H1 (cell line): ENCODE results near the gene SURF1. TPM values are rescaled to one million over a fixed set of nuclear protein-coding genes. Genes with fewer than 3 reads are reported as not detected.

Experiments
- EP300 ChIP-seq, 2 experiments: IDR thresholded peaks; 1 replicate in 1 of 2; 2 replicates in 1 of 2; pipeline ENCODE4 v1.6.1; 2011 to 2012; ENCODE audit warnings: low read depth in 2 of 2, low read length in 2 of 2, mild to moderate bottlenecking in 2 of 2, borderline replicate concordance in 1 of 2, inconsistent platforms in 1 of 2, moderate library complexity in 1 of 2
- HDAC2 ChIP-seq, 2 experiments: fragments of 300-600 bp in 1 of 2; sonication (generic) in 1 of 2; IDR thresholded peaks; 2 replicates each; pipeline ENCODE4 v1.6.1; 2011 to 2012; ENCODE audit warnings: low read depth in 2 of 2, low read length in 2 of 2, mild to moderate bottlenecking in 2 of 2, moderate library complexity in 2 of 2, borderline replicate concordance in 1 of 2, inconsistent platforms in 1 of 2
- polyA plus RNA-seq, 7 experiments: library from polyadenylated mRNA; depleted of rRNA in 3 of 7; stranded (reverse) in 5 of 7; unstranded in 2 of 7; fragments of >200 nt in 5 of 7; fragments of 200-250 nt in 2 of 7; gene quantifications; 1 replicate in 5 of 7; 2 replicates in 1 of 7; 4 replicates in 1 of 7; pipeline versions ENCODE4 v1.2.1 to v1.2.3, GENCODE V29; 2011 to 2013; ENCODE audit warnings: missing spikeins in 2 of 7, mixed read lengths in 2 of 7
- total RNA-seq: library from RNA; stranded (reverse); fragmentation: NEBNext Ultra II Directional; extraction: Animal tissue kit (Norgen Biotek cat#: 25700); gene quantifications from 2 replicates; pipeline ENCODE4 v1.2.1, GENCODE V29; 2021

Gene SURF1
- total and polyA plus RNA-seq, 2 of the 8 experiments (the other 6 are each of a cell fraction or from before 2014, with no cell fraction given) = 43.1 to 44.7 TPM

GRCh38 chr9:133368249-133368881 lies 12.1 kb upstream of the SURF1 start (continued):
- TF ChIP-seq HDAC2 (IDR thresholded peaks at IDR 0.05; ENCODE audit: borderline replicate concordance in 1 of 2, low read depth in 2 of 2, low read length in 2 of 2) (no peak), EP300 (IDR thresholded peaks at IDR 0.05; ENCODE audit: borderline replicate concordance in 1 of 2, low read depth in 2 of 2, low read length in 2 of 2) (no peak)
